ENCODE measurements around the gene QSOX2.

The QSOX2 gene

DNA sequence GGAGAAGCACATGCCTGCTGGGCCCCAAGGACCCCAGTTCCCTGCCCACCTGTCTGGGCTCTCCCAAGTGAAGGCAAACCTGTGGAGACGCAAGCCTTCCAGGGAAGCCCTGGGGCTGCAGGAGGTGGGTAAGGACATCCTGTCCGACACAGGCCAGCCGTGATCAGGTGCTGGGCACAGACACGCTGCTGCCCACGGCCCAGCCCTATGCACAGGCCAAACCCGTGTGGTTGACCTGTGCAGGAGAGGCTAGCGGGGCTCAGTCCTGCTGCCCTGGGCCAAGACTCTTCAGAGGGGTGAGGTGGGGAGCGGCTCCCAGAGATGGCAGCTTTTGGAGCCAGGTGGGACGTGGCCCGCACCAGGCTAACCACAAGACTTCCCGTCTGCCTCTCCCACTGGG lies 55.0 kb downstream of the QSOX2 start:
- TF ChIP-seq, protein P1, sequence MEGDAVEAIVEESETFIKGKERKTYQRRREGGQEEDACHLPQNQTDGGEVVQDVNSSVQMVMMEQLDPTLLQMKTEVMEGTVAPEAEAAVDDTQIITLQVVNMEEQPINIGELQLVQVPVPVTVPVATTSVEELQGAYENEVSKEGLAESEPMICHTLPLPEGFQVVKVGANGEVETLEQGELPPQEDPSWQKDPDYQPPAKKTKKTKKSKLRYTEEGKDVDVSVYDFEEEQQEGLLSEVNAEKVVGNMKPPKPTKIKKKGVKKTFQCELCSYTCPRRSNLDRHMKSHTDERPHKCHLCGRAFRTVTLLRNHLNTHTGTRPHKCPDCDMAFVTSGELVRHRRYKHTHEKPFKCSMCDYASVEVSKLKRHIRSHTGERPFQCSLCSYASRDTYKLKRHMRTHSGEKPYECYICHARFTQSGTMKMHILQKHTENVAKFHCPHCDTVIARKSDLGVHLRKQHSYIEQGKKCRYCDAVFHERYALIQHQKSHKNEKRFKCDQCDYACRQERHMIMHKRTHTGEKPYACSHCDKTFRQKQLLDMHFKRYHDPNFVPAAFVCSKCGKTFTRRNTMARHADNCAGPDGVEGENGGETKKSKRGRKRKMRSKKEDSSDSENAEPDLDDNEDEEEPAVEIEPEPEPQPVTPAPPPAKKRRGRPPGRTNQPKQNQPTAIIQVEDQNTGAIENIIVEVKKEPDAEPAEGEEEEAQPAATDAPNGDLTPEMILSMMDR (IDR thresholded peaks at IDR 0.05; ENCODE audit: control extremely low read depth, extremely low read depth, low read depth, missing control alignments): no peak
- DNase-seq (ENCODE audit: extremely low spot score): no peak
- CTCF ChIA-PET: no interaction called here
- POLR2A ChIA-PET: no interaction called here

DNA sequence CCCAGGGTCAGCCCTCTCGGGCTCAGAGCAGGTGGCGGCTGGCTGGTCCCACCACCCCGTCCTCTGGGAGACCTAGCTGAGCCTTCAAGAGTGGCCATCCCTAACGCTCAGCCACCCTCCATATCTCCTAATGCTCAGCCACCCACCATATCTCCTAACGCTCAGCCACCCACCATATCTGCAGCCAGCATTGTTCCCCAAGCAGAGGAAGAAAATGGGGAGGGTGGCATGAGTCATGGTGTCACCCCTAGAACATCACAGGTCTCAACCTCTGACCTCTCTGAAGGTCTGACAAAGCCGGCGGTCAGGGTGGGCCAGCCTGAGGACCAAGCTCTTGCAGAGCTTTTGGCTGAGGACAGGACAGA lies 55.4 kb downstream of the QSOX2 start:
- TF ChIP-seq, protein P1 (IDR thresholded peaks at IDR 0.05; ENCODE audit: control extremely low read depth, extremely low read depth, low read depth, missing control alignments): no peak
- POLR2A ChIA-PET: no interaction called here
- CTCF ChIA-PET: no interaction called here
- DNase-seq (ENCODE audit: extremely low spot score): no peak

DNA sequence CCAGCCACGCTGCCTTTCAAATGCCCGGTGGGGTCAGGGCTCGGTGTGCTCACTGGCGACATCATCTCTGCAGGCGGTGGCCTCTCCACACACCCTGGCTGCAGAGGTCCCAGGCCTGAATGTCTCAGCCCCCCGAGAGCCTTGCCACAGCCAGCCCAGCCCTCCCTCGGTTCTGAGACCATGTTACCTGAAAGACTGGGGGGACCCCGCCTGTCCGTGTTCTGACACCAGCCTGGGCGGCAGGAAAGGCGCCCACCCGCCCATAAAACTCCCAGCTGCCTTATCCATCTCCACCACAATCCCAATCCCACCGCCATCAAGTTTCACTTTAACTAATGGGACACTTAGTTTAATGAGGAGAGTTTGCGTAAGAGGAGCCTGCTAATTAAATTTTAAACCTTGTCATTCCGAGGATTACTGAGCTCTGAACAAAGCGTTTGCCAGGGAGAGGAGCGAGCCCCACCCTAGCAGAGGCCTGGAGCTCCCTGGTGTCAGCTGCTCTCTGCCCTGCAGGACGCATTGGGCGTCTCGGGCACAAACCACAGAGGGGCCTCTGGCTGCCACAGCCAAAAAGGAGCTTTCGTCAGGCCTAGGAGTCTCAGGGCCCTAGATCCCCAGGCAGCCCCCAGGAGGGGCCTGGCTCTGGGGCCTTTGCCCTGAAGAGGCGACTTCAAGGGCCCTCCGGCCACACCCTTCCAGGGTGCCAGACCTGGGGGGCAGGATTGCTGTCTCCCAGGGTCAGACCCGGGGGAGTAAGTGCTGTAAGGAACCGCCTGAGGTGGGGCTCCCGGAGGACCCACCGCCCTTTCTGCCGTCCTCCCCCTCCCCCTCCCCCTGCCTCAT lies 56.0 kb downstream of the QSOX2 start:
- TF ChIP-seq, protein P1 (IDR thresholded peaks at IDR 0.05; ENCODE audit: control extremely low read depth, extremely low read depth, low read depth, missing control alignments): no peak
- POLR2A ChIA-PET: no interaction called here
- CTCF ChIA-PET: no interaction called here
- DNase-seq (ENCODE audit: extremely low spot score): no peak

DNA sequence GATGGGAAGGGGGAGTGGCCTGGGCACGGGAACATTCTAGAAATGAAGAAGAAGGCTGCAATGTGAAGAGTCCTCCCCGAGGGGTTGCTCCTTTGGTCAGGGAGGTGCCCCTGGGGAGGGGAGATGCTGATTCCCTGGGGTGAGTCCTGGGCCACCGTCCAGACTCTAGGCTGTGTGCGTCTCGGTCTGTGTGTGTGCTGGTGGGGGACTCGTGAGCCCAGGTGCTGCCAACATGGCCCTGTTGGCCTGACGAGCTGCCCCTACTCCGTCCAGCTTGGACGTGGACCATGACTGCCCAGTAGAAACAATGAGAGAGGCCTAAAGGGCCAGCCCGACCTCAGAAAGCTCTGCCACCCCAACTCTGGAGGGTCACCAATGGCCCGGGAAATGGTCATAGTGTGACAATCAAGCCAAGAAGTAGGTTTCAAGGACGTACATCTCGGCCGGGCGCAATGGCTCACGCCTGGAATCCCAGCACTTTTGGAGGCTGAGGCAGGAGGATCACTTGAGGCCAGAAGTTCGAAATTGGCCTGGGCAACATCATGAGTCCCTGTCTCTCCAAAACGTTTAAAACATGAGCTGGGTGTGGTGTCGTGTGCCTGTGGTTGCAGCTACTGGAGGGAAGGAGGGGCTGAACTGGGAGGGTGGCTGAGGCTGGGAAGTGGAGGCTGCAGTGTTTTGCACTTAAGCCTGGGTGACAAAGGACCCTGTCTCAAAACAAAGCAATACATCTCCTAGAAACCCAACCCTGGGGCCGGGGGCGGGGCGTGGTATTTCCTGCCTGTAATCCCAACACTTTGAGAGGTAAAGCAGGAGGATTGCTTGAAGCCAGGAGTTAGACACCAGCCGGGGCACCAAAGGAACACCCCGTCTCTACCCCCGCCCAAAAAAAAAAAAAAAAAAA lies 57.7 kb downstream of the QSOX2 start:
- POLR2A ChIA-PET: no interaction called here
- TF ChIP-seq, protein P1 (IDR thresholded peaks at IDR 0.05; ENCODE audit: control extremely low read depth, extremely low read depth, low read depth, missing control alignments): no peak
- no peak for DNase-seq (ENCODE audit: extremely low spot score)
- CTCF ChIA-PET: interaction anchor here (0.9 to 1.0 kb wide), 2 partner anchors 8 to 31 kb away, joined by 3 read pairs; no protein-coding TSS in a partner anchor

DNA sequence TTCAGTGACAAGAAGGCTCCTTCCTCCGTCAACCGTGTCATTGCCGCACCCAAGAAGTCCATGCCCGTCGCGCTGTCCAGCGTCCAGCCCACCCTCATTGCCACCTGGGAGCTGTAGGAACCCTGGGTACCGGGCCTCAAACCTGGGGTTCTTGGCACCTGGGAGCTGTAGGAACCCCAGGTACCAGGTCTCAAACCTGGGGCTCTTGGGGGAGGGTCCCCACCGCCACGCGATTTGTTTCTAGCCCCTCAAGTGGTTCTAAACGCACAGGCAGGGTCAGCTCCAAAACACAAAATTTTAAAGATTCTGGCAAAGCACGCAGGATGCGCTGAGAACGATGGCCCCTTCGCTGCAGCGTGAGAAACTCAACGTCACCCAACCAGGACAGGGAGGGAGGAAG lies 58.4 kb downstream of the QSOX2 start:
- no peak for DNase-seq (ENCODE audit: extremely low spot score)
- POLR2A ChIA-PET: no interaction called here
- TF ChIP-seq, protein P1 (IDR thresholded peaks at IDR 0.05; ENCODE audit: control extremely low read depth, extremely low read depth, low read depth, missing control alignments): no peak
- CTCF ChIA-PET: interaction anchor here (0.9 to 1.3 kb wide), 3 partner anchors 9 to 30 kb away, joined by 3 to 4 read pairs (median 3); no protein-coding TSS in a partner anchor

DNA sequence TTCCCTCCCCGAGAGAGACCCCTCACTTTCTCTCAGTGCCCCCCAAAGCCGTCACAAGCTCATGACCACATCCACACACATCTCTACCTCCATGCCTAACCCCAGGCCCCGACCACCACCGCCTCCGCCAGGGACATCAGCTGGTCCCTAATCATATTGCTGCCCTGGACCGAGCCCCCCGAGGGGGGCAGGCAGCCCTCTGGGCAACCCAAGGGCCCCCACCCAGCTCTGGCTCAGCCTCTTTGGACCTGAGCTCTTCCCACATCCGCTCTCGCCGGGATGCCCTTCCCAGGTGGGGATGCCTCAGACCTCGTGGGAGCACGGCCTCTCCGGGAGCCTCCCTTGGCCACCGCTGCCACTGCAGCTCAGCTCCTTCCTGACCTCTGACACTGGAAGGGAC lies 59.2 kb downstream of the QSOX2 start:
- POLR2A ChIA-PET: no interaction called here
- CTCF ChIA-PET: interaction anchor here (1.2 to 1.5 kb wide), 3 partner anchors 16 to 39 kb away, joined by 3 to 5 read pairs (median 4); no protein-coding TSS in a partner anchor
- no peak for DNase-seq (ENCODE audit: extremely low spot score)
- TF ChIP-seq, protein P1 (IDR thresholded peaks at IDR 0.05; ENCODE audit: control extremely low read depth, extremely low read depth, low read depth, missing control alignments): no peak

All from GM10248 (cell line).